GM12878 (cell line): Measurements from ENCODE around the gene TTC1. TPM values are rescaled to one million over a fixed set of nuclear protein-coding genes. Genes with fewer than 3 reads are reported as not detected.

Source experiments
- ATAC-seq: fragments of 200-7000 bp; cut with Tn5 transposase; 3 replicates; pipeline ENCODE4 v1.9.1; 2020; ENCODE audit warnings: mild to moderate bottlenecking, moderate library complexity
- BruUV-seq: library from RNA; stranded (reverse); fragments of 400-500 nt; replicated peaks from 2 replicates; lab custom pipeline; 2021; lab: Mats Ljungman, UMichigan
- CTCF ChIA-PET: fragments of 300-600 bp; sonication (Branson Sonifier 250); formaldehyde crosslinking; extraction: SDS; loops from one replicate; lab custom pipeline; 2021; ENCODE audit warnings: inconsistent platforms; lab: Yijun Ruan, JAX
- POLR2A ChIA-PET: fragments of 350-600 bp; formaldehyde crosslinking; extraction: SDS; loops from one replicate; lab custom pipeline; 2021; ENCODE audit warnings: inconsistent platforms; lab: Charles Lee
- RAD21 ChIA-PET: fragments of 300-600 bp; sonication (Branson Sonifier 250); formaldehyde crosslinking; loops from one replicate; lab custom pipeline; 2023; ENCODE audit warnings: antibody characterized with exemption; ENCODE audit not compliant: unreplicated experiment; lab: Charles Lee
- SMC1A ChIA-PET: fragments of 300-600 bp; sonication (Branson Sonifier 250); formaldehyde crosslinking; loops from one replicate; lab custom pipeline; 2023; ENCODE audit not compliant: unreplicated experiment, uncharacterized antibody; lab: Charles Lee
- DNase-seq: peaks from one replicate; pipeline ENCODE4 v3.0.0-alpha.2; 2011; ENCODE audit warnings: low read depth, low spot score
- FAIRE-seq: peaks from 3 replicates; lab custom pipeline; 2011; peaks lifted over from hg19 to GRCh38; lab: Jason Lieb, UNC
- H2AFZ ChIP-seq: 2 replicates; pipeline ENCODE4 v1.6.0; 2011; ENCODE audit warnings: low read depth, low read length, control low read depth; ENCODE audit not compliant: control insufficient read depth
- H3K27ac ChIP-seq: 2 replicates; pipeline ENCODE4 v1.5.1; 2011; ENCODE audit warnings: control low read depth; ENCODE audit not compliant: control insufficient read depth, insufficient read depth
- H3K27me3 ChIP-seq, 2 experiments: replicated peaks in 1 of 2; 2 replicates each; pipeline versions ENCODE4 v1.6.0 to v1.6.1; 2011; ENCODE audit warnings: low read length in 1 of 2; ENCODE audit not compliant: control insufficient read depth in 2 of 2, insufficient read depth in 2 of 2
- H3K36me3 ChIP-seq, 2 experiments: 2 replicates each; pipeline ENCODE4 v1.5.1; 2011; ENCODE audit warnings: low read length in 1 of 2; ENCODE audit not compliant: control insufficient read depth in 2 of 2, insufficient read depth in 2 of 2
- H3K4me1 ChIP-seq: 2 replicates; pipeline ENCODE4 v1.6.1; 2011; ENCODE audit warnings: mild to moderate bottlenecking, low read length, moderate library complexity, mixed read lengths; ENCODE audit not compliant: control insufficient read depth, insufficient read depth
- H3K4me2 ChIP-seq: 2 replicates; pipeline ENCODE4 v1.6.0; 2011; ENCODE audit warnings: control low read depth; ENCODE audit not compliant: control insufficient read depth, insufficient read depth
- H3K4me3 ChIP-seq: fragments of 200-600 bp; sonication (generic); 2 replicates; pipeline ENCODE4 v1.5.1; 2016
- H3K79me2 ChIP-seq: 2 replicates; pipeline ENCODE4 v1.6.0; 2011; ENCODE audit warnings: low read length; ENCODE audit not compliant: control insufficient read depth, insufficient read depth
- H3K9ac ChIP-seq: 2 replicates; pipeline ENCODE4 v1.8.0; 2011; ENCODE audit warnings: low read length, control low read depth, mixed read lengths; ENCODE audit not compliant: control insufficient read depth, insufficient read depth
- H3K9me3 ChIP-seq: replicated peaks from 3 replicates; pipeline ENCODE4 v1.5.1; 2011; ENCODE audit warnings: mild to moderate bottlenecking, low read length; ENCODE audit not compliant: control insufficient read depth, insufficient read depth
- H4K20me1 ChIP-seq: 2 replicates; pipeline ENCODE4 v1.6.0; 2011; ENCODE audit not compliant: control insufficient read depth, insufficient read depth
- ATF2 ChIP-seq: IDR thresholded peaks from 2 replicates; pipeline ENCODE4 v1.6.1; 2012; ENCODE audit warnings: low read length, inconsistent platforms
- BHLHE40 ChIP-seq, 2 experiments: fragments of 450-650 bp in 1 of 2; IDR thresholded peaks; 2 replicates each; pipeline ENCODE4 v1.6.1; 2011 to 2017; ENCODE audit warnings: low read depth in 2 of 2, borderline replicate concordance in 1 of 2, improper control_type of control experiment in 1 of 2, low read length in 1 of 2, mild to moderate bottlenecking in 1 of 2
- JUNB ChIP-seq: IDR thresholded peaks from 2 replicates; pipeline ENCODE4 v1.6.1; 2016; ENCODE audit warnings: antibody characterized with exemption, mild to moderate bottlenecking
- KLF5 ChIP-seq: fragments of 450-650 bp; IDR thresholded peaks from 2 replicates; pipeline ENCODE4 v1.6.1; 2014; ENCODE audit warnings: mild to moderate bottlenecking; ENCODE audit not compliant: partially characterized antibody
- MAX ChIP-seq: IDR thresholded peaks from 2 replicates; pipeline ENCODE4 v1.6.1; 2012; ENCODE audit warnings: low read depth, low read length, improper control_type of control experiment
- MEF2B ChIP-seq: fragments of 450-650 bp; IDR thresholded peaks from 2 replicates; pipeline ENCODE4 v1.6.1; 2018; ENCODE audit warnings: mild to moderate bottlenecking, moderate library complexity; ENCODE audit not compliant: partially characterized antibody, poor library complexity, severe bottlenecking
- PKNOX1 ChIP-seq: fragments of 450-650 bp; IDR thresholded peaks from 2 replicates; pipeline ENCODE4 v1.6.1; 2016; ENCODE audit warnings: mild to moderate bottlenecking
- POU2F2 ChIP-seq: IDR thresholded peaks from 3 replicates; pipeline ENCODE4 v1.6.1; 2011; ENCODE audit warnings: low read depth, mild to moderate bottlenecking, low read length, borderline replicate concordance
- RUNX3 ChIP-seq: IDR thresholded peaks from 2 replicates; pipeline ENCODE4 v1.6.1; 2012; ENCODE audit warnings: low read length, inconsistent platforms
- SP1 ChIP-seq: IDR thresholded peaks from one replicate; pipeline ENCODE4 v1.6.1; 2011; ENCODE audit warnings: low read depth, low read length
- ZNF592 ChIP-seq: fragments of 450-650 bp; IDR thresholded peaks from 2 replicates; pipeline ENCODE4 v1.6.1; 2017; ENCODE audit warnings: mild to moderate bottlenecking, moderate library complexity
- WGBS: methylation state at CpG from one replicate; pipeline ENCODE4 v1.1.6; 2016; ENCODE audit warnings: low lambda C conversion rate; ENCODE audit not compliant: insufficient replicate concordance, insufficient coverage; ENCODE audit errors: missing lambda C conversion rate; 5-methylcytosine and 5-hydroxymethylcytosine counted together
- in situ Hi-C: fragments of 300-500 bp; cut with MboI; formaldehyde crosslinking; loops from 9 replicates; pipeline ENCODE4 v1.14.3; 2018; ENCODE audit warnings: mixed read lengths
- intact Hi-C: fragments of 100-400 bp; cut with micrococcal nuclease; formaldehyde crosslinking; loops from one replicate; pipeline ENCODE4 v1.14.2; 2022; ENCODE audit not compliant: unreplicated experiment
- polyA plus RNA-seq, 11 experiments: library from polyadenylated mRNA; depleted of rRNA in 4 of 11; unstranded in 6 of 11; stranded (reverse) in 5 of 11; fragments of >200 nt; fragmentation: Nextera tagmentation in 4 of 11; fragmentation: Illumina TruSeq in 1 of 11; extraction: Ambion mirVana in 4 of 11; extraction: Trizol in 1 of 11; gene quantifications; 1 replicate in 1 of 11; 2 replicates in 10 of 11; pipeline versions ENCODE4 v1.2.1 to v1.2.3, GENCODE V29; 2011 to 2016; ENCODE audit warnings: inconsistent platforms in 2 of 11, missing spikeins in 2 of 11, low read depth in 1 of 11
- total RNA-seq, 4 experiments: library from RNA; depleted of rRNA in 3 of 4; stranded (reverse); fragments of >200 nt in 3 of 4; fragmentation: Illumina TruSeq in 1 of 4; extraction: Trizol in 1 of 4; gene quantifications; 2 replicates each; pipeline versions ENCODE4 v1.2.1 to v1.2.3, GENCODE V29; 2013 to 2021
- TF ChIP-seq, protein P1 (sequence below): IDR thresholded peaks from 2 replicates; pipeline ENCODE4 v1.6.1; 2011; ENCODE audit warnings: mild to moderate bottlenecking, low read depth, low read length, moderate library complexity; ENCODE audit not compliant: insufficient replicate concordance

Gene TTC1
- total and polyA plus RNA-seq, 10 of the 15 experiments (the other 5 are each of a cell fraction or from before 2014, with no cell fraction given), result 46.6 to 160 (median 92.3) TPM

GRCh38 chr5:160087199-160087598, 78.3 kb downstream of the TTC1 start:
- no peak for DNase-seq
- no peaks in the 10 kb centered on the region for H3K27me3 ChIP-seq
- no peaks in the 10 kb centered on the region for H3K9me3 ChIP-seq
- no TSS peak for BruUV-seq
- RAD21 ChIA-PET, result no interaction called here
- no peaks in the 10 kb centered on the region for H4K20me1 ChIP-seq
- H3K79me2 ChIP-seq, result no peaks in the 10 kb centered on the region; the same call in 1 of the 2 replicates
- no peak overlapping the region for H3K9ac ChIP-seq
- no peak for ATAC-seq
- POLR2A ChIA-PET, result interaction anchor here (0.7 kb wide), 1 partner anchor 10 kb away, joined by 3 read pairs; no protein-coding TSS in a partner anchor
- no peak overlapping the region for H3K4me2 ChIP-seq
- SMC1A ChIA-PET, result interaction anchor here (1.0 to 1.1 kb wide), 2 partner anchors 28 to 52 kb away, joined by 3 read pairs; no protein-coding TSS in a partner anchor
- no peak for FAIRE-seq
- no peaks in the 10 kb centered on the region; a peak in 2 of 4 replicates for H3K36me3 ChIP-seq
- no peak overlapping the region for H2AFZ ChIP-seq
- H3K4me3 ChIP-seq, result no peak overlapping the region
- in situ Hi-C loops, result no loop called here
- no peak overlapping the region for H3K27ac ChIP-seq
- 100% methylated on average over 1 of the region's 1 CpG for WGBS
- CTCF ChIA-PET, result interaction anchor here (0.6 kb wide), 1 partner anchor 65 kb away, joined by 3 read pairs; no protein-coding TSS in a partner anchor
- H3K4me1 ChIP-seq, result peaks cover 7% of the 10 kb centered on the region
- intact Hi-C loops, result no loop called here
- TF ChIP-seq ZNF592 (no peak), JUNB (no peak), PKNOX1 (no peak), MAX (no peak), KLF5 (no peak), SP1 (no peak), ATF2 (no peak), POU2F2 (no peak), MEF2B (no peak), BHLHE40 (IDR thresholded peaks at IDR 0.05; ENCODE audit: borderline replicate concordance in 1 of 2, low read depth in 2 of 2, low read length in 1 of 2) (no peak), RUNX3 (no peak)
- TF ChIP-seq, protein P1, sequence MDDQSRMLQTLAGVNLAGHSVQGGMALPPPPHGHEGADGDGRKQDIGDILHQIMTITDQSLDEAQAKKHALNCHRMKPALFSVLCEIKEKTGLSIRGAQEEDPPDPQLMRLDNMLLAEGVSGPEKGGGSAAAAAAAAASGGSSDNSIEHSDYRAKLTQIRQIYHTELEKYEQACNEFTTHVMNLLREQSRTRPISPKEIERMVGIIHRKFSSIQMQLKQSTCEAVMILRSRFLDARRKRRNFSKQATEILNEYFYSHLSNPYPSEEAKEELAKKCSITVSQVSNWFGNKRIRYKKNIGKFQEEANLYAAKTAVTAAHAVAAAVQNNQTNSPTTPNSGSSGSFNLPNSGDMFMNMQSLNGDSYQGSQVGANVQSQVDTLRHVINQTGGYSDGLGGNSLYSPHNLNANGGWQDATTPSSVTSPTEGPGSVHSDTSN, result no peak
